IPS-20b (cell line): ENCODE data around the gene TNFRSF8.

ENCODE experiments used
- H3K27ac ChIP-seq: one replicate; pipeline ENCODE4 v1.5.1; 2013; ENCODE audit warnings: low read length
- H3K27me3 ChIP-seq: 2 replicates; pipeline ENCODE4 v1.6.1; 2013; ENCODE audit warnings: mild to moderate bottlenecking, low read length, inconsistent platforms; ENCODE audit not compliant: insufficient read depth
- H3K36me3 ChIP-seq: 2 replicates; pipeline ENCODE4 v1.6.1; 2013; ENCODE audit warnings: low read depth, mild to moderate bottlenecking, inconsistent platforms, low read length, moderate library complexity; ENCODE audit not compliant: insufficient read depth
- H3K4me1 ChIP-seq: 2 replicates; pipeline ENCODE4 v1.6.1; 2013; ENCODE audit warnings: mild to moderate bottlenecking, control low read depth, inconsistent platforms, low read length, moderate library complexity; ENCODE audit not compliant: insufficient read depth
- H3K4me3 ChIP-seq: 2 replicates; pipeline ENCODE4 v1.5.1; 2013; ENCODE audit warnings: mild to moderate bottlenecking, low read length, inconsistent platforms
- H3K9ac ChIP-seq: 2 replicates; pipeline ENCODE4 v1.6.1; 2013; ENCODE audit warnings: low read depth, mild to moderate bottlenecking, inconsistent platforms, low read length, moderate library complexity
- H3K9me3 ChIP-seq: 2 replicates; pipeline ENCODE4 v1.6.1; 2013; ENCODE audit warnings: mild to moderate bottlenecking, low read depth, low read length, inconsistent platforms; ENCODE audit not compliant: insufficient read depth

The TNFRSF8 gene

DNA sequence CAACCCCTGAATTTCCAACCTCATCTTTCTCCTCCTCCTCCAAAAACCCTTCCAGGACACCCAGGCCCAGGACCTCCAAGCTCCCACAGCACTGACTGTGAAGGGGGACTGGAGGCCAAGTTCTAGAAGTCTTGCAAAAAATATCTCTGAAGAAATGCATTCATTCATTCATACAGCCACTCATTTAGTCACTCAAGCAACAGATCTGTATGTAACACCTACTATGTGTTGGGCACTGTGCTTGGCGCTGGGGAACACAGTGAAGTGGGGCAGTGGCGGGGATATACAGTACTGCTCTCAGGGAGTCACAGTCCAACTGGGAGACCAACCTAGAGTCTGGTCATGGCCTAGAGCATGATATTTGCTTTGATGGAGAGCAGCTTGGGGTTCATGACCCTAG, 88.4 kb downstream of the TNFRSF8 start:
- Histone ChIP-seq H3K9me3 (no peaks in the 10 kb centered on the region), H3K9ac (no peak overlapping the region)

DNA sequence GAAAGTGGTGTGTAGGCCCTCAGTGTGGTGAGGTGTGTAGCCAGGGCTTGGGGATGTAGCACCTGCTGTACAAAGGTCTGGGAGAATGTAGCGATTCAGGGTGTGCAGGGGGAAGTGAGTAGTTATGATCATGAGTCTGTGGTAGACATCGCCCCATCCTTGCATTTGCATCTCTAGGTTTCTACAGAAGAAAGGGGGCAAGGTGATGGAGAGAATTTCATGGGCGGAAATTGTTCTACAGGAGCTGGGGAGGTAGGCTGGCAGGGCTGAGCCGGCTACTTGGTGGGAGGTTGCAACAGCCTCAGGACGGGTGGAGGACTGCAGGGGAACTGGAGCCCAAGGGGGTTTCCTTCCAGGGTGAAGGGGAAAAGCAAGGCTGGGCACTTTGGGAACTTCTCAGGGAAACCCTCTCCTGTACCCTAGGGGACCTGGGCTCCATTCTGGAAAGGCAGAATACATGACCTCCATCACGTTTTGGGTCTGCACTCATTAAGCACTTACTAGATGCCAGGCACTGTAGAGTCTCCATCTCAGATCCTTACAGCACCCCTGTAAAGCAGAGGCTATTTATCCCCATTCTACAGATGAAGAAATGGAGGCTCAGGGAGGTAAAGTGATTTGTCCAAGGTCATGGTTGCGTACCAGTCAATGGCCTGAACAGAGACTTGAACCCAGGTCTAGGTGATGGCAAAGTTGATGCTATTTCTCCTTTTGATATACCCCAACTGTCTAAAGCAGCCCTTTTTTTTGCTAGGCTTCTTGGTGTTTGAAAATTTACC, 89.2 kb downstream of the TNFRSF8 start:
- Histone ChIP-seq H3K9me3 (no peaks in the 10 kb centered on the region), H3K36me3 (no peaks in the 10 kb centered on the region), H3K4me3 (no peak overlapping the region), H3K27me3 (no peaks in the 10 kb centered on the region), H3K27ac (no peak overlapping the region), H3K4me1 (no peaks in the 10 kb centered on the region), H3K9ac (no peak overlapping the region)

More for the DNA sequence above, 88.4 kb downstream of the TNFRSF8 start:
- no peaks in the 10 kb centered on the region for H3K27me3 ChIP-seq
- H3K27ac ChIP-seq: no peak overlapping the region
- no peak overlapping the region for H3K4me3 ChIP-seq
- no peaks in the 10 kb centered on the region for H3K36me3 ChIP-seq
- H3K4me1 ChIP-seq: no peaks in the 10 kb centered on the region

DNA sequence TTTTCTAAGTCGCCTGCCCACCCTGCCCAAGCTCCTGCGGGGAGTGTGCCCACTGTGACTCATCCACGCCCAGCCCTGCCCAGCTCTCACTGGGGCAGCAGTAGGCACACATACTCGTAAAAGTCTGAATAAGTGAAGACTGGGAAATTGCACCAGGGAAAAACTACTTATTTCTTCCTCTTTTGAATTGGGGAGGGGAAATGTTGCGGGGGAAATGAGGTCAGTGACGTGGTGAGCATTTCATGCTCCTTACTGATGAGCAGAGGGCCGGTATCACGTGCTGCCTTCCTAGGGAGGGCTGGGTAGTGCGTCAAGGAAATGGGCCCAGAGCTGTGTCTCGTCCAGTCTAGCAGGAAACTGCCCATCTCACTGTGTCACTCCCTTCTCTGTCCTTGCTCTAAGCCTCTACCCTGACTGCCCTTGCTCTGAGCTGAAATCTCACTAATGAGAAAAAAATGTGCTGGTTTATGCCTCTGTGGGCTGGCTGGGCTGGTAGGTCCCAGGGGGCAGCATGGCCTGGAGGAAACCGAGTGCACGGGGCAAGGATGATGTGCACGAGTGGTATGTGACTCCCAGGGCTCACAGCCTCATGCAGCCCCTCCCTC, 90.2 kb downstream of the TNFRSF8 start:
- peaks cover 4% of the 10 kb centered on the region; the same call in 1 of the 2 replicates for H3K4me1 ChIP-seq
- no peaks in the 10 kb centered on the region for H3K9me3 ChIP-seq
- no peaks in the 10 kb centered on the region for H3K36me3 ChIP-seq
- no peaks in the 10 kb centered on the region for H3K27me3 ChIP-seq
- no peak overlapping the region for H3K27ac ChIP-seq
- no peak overlapping the region for H3K4me3 ChIP-seq
- no peak overlapping the region for H3K9ac ChIP-seq

DNA sequence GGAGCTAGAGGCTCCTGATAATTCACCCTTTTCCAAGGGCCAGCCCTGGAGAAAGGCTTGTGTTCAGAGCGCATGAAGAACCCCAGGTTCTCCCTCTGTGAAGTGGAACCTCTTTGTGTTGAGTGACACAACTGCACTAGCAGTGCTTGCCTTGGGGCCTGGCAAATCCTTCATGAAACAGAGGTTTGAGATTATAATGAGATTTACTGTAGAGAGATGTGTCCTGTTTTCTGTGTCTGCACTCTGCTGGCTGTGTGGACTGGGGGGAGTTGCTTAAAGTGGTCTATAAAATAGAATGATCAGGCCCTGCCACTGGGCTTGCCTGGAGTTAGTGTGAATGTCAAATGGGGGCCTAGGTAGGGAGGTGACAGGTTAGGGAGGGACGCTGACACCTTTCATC, 92.2 kb downstream of the TNFRSF8 start:
- peaks cover 9% of the 10 kb centered on the region; the same call in 1 of the 2 replicates for H3K4me1 ChIP-seq
- H3K4me3 ChIP-seq: no peak overlapping the region
- H3K27ac ChIP-seq: no peak overlapping the region
- H3K9ac ChIP-seq: no peak overlapping the region
- H3K36me3 ChIP-seq: no peaks in the 10 kb centered on the region
- H3K9me3 ChIP-seq: no peaks in the 10 kb centered on the region
- no peaks in the 10 kb centered on the region for H3K27me3 ChIP-seq

DNA sequence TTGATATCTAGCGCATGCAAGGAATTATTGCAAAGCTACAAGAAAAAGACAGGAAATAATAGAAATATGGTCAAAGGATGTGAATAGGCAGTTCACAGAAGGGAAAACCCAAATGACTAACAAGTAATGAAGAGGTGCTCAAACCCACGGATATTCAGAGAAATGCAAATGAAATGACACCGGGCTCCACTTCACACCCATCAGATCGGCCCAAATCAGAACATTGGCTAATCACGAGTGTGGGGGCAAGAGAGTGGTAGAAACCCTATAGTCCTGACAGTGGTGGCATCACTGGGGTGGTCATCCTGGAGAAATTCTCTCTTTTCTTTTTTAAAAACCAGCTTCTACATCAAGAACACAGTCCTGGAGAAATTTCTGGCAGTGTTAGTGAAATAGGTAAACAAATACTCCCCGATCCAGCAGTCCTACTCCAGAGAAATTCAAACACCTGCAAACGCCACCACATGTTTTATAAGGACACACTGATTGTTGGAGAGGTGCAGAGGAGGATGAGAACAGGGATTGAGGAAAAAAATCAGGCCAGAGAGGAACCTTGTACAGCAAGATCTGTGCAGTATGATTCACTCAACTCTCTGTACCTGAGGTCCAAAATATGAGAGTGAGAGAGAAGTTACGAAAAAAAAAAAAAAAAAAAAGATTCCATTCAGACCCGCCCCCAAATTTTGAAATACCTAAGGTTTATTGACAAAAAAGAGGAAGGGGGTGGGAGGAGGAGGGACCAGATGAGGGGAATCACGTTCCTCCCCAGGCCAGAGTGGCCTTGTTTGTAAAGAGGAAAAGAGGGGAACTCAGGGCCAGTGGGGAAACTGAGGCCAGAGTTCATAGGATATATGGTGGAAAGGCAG, 94.5 kb downstream of the TNFRSF8 start:
- Histone ChIP-seq H3K9ac (no peak overlapping the region), H3K4me3 (no peak overlapping the region), H3K27ac (no peak overlapping the region), H3K4me1 (peaks cover 9% of the 10 kb centered on the region; the same call in 1 of the 2 replicates), H3K36me3 (no peaks in the 10 kb centered on the region), H3K27me3 (no peaks in the 10 kb centered on the region), H3K9me3 (no peaks in the 10 kb centered on the region)

DNA sequence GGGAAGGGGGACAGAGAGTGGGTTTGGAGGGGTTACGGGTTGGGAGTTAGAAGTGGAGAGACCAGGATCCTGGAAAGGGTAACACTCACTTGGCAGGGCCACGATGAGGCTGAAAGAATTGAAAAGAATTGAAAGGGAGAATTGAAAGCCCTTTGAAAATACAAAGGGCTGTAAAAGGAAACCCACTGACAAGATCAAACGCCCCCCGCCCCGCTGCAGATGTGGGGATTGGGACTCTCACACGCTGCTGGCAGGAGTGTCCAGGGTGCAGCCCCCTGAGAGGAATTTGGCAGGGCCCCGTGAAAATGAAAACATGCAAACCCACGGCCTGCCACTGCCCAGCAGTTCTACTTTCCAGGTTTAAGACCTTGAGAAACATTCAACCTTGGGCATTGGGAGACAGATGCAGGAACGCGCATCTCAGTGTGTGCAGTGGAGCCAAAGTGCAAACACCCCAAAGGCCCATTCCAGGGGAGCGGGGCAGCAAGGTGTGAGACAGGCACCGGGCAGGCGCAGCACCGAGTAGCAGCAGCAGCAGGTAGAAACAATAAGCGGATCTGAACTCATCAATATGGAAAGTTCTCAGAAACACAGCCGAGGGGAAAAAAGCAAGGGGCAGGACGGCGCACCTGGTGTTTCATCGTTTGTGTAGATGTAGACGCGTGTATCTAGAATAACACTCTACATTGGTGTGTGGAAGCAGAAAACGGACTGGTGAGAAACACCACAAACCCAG, 95.4 kb downstream of the TNFRSF8 start:
- Histone ChIP-seq H3K9ac (no peak overlapping the region), H3K4me1 (peaks cover 9% of the 10 kb centered on the region; the same call in 1 of the 2 replicates), H3K27ac (no peak overlapping the region), H3K36me3 (no peaks in the 10 kb centered on the region), H3K4me3 (no peak overlapping the region), H3K27me3 (no peaks in the 10 kb centered on the region), H3K9me3 (no peaks in the 10 kb centered on the region)

DNA sequence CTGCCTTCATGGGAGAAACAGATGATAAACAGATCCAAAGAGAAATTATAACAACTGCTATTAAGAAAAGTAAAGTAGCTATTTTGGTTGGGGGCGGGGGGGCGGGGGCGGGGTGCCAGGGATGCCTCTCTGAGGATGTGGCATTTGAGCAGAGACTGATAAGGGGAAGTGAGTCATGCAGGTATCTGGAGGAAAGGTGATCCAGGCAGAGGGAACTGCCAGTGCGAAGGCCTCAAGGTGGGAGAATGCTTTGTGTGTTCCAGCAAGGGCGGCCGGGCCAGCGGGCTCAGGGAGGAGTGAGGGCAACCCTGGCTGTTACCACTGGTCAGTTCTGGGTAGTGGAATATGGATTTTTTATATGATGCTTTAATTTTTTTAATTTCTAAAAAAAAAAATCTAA, 96.7 kb downstream of the TNFRSF8 start:
- Histone ChIP-seq H3K9me3 (no peaks in the 10 kb centered on the region), H3K27ac (no peak overlapping the region), H3K27me3 (peaks cover 2% of the 10 kb centered on the region; the same call in 1 of the 2 replicates), H3K9ac (no peak overlapping the region), H3K4me3 (no peak overlapping the region), H3K36me3 (no peaks in the 10 kb centered on the region), H3K4me1 (peaks cover 9% of the 10 kb centered on the region; the same call in 1 of the 2 replicates)

DNA sequence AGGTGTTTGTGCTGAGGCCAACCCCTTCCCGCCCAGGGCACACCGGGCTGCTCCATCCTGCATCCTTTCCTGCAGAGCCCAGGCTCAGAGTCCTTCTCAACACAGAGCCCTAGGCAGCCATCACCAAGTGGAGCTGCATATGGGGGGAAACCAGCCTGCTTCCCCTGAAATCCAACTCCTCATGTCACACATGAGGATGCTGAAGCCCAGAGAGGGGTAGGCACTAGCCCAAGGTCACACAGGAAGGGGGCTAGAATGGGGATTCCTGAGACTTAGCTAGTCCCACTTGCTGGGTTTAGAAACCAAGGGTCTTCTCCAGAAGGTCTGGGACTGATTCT, 98.2 kb downstream of the TNFRSF8 start:
- no peaks in the 10 kb centered on the region for H3K9me3 ChIP-seq
- peaks cover 17% of the 10 kb centered on the region for H3K27me3 ChIP-seq
- H3K36me3 ChIP-seq: no peaks in the 10 kb centered on the region
- no peak overlapping the region for H3K4me3 ChIP-seq
- no peak overlapping the region for H3K27ac ChIP-seq
- peaks cover 9% of the 10 kb centered on the region; the same call in 1 of the 2 replicates for H3K4me1 ChIP-seq
- no peak overlapping the region for H3K9ac ChIP-seq

DNA sequence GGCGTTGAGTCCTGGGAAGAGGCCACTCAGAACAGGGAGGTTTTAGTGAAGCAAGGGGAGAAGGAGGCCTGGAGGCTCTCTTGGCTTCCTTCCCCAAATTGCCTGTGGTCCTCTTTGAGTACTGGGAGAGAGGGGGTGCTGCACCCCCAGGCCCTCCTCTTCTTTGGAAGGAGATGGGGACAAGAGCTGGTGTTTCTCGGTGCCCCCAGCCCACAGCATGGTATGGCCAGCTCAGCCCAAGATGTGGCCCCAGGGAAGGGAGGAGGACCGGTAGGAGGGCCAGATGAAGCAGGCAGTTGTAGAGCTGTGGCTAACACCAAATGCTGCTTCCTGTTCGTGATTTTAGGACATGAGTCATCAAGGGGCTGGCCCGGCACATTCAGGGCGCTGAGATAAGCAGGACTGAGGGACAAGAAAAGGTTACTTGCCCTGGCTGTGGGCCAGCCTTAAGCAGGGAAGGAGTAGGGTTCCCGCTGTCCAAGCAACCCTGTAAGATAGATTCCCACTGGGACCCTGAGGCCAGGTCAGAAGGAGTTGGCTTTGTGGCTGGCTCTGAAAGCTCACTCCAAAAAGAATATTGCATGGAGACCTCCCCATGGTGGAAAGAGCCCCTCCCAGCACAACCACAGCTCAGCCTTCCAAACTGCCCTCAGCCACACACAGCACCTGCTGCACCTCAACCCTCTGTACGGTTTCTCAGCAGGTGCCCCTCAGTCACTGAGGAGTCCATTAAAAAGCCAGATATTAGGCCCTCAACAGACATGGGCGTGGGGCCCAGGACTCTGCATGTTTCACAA, 98.8 kb downstream of the TNFRSF8 start:
- Histone ChIP-seq H3K9me3 (no peaks in the 10 kb centered on the region), H3K27me3 (peaks cover 23% of the 10 kb centered on the region), H3K4me3 (no peak overlapping the region), H3K9ac (no peak overlapping the region), H3K27ac (no peak overlapping the region), H3K36me3 (no peaks in the 10 kb centered on the region), H3K4me1 (peaks cover 9% of the 10 kb centered on the region; the same call in 1 of the 2 replicates)

DNA sequence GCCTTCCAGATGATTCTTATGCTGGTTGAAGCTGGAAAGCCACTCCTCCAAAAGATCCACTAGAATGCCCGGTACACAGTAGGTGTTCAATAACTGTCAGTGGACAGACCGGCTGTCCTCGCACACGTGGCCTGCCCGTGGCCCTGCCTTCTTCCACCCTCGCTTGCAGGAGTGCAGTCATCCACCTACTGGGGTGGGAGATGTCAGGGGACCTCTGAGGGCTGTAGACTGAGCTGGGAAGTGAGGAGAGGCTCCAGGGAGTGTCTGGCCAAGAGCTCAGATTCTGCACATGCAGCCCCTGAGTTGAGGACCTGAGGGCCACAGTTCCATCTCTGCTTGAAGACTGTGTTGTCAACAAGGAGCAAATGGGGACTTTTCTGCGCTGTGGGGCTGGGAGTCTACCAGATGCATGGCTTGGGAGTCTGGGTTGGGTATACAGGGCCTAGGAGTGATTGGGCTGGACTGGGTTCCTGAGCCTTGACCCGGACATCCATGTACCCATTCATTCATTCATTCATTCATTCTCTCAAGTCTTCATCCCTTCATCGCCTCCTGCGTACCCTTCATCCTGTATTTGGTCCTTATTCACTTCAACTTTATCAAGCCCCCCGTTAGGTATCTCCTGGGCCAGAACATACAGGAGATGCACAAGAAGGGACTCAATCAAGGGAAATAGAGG, 99.5 kb downstream of the TNFRSF8 start:
- Histone ChIP-seq H3K9me3 (no peaks in the 10 kb centered on the region), H3K27ac (no peak overlapping the region), H3K4me3 (no peak overlapping the region), H3K4me1 (peaks cover 9% of the 10 kb centered on the region; the same call in 1 of the 2 replicates), H3K9ac (no peak overlapping the region), H3K36me3 (no peaks in the 10 kb centered on the region), H3K27me3 (peaks cover 30% of the 10 kb centered on the region)
